GM10266 (cell line): ENCODE results near the gene WDR19.
"Not testable (repeated sequence)": the region's sequence is repeated elsewhere in the genome, so short reads cannot be mapped to it uniquely, and the experiment has no call there.

Experiments
- DNase-seq: peaks from one replicate; pipeline ENCODE4 v3.0.0; 2012; ENCODE audit errors: extremely low spot score
- CTCF ChIP-seq: IDR thresholded peaks from 2 replicates; pipeline ENCODE4 v1.5.1; 2012; ENCODE audit warnings: mild to moderate bottlenecking, low read depth; ENCODE audit not compliant: control insufficient read depth, insufficient read depth; ENCODE audit errors: missing control alignments

Gene WDR19

GRCh38 chr4:39255871-39256270 lies 73.5 kb downstream of the WDR19 start:
- no peak for DNase-seq

GRCh38 chr4:39256436-39256835 lies 74.1 kb downstream of the WDR19 start:
- DNase-seq = no peak
- TF ChIP-seq CTCF = no peak

More at GRCh38 chr4:39255871-39256270, 73.5 kb downstream of the WDR19 start:
- no peak for TF ChIP-seq CTCF

- no peak for DNase-seq
- no peak for TF ChIP-seq CTCF
These were observed 77.4 kb downstream of the WDR19 start for GRCh38 chr4:39259571-39260330.

- no peak for DNase-seq
- no peak for TF ChIP-seq CTCF
These were observed 81.6 kb downstream of the WDR19 start for GRCh38 chr4:39263895-39264294.

GRCh38 chr4:39274503-39274902 lies 92.2 kb downstream of the WDR19 start:
- no peak for DNase-seq
- TF ChIP-seq CTCF = no peak

GRCh38 chr4:39277661-39278060 lies 95.3 kb downstream of the WDR19 start:
- DNase-seq = not testable (repeated sequence)

GRCh38 chr4:39278476-39278875 lies 96.1 kb downstream of the WDR19 start:
- no peak for TF ChIP-seq CTCF
- DNase-seq = no peak

GRCh38 chr4:39279416-39279815 lies 97.1 kb downstream of the WDR19 start:
- TF ChIP-seq CTCF = no peak
- DNase-seq = no peak
